H1 (cell line): ENCODE data around the gene PDE4B. TPM values are rescaled to one million over a fixed set of nuclear protein-coding genes. Genes with fewer than 3 reads are reported as not detected.

Experiments
- KDM5A ChIP-seq: fragments of 200-600 bp; IDR thresholded peaks from 2 replicates; pipeline ENCODE4 v1.7.1; 2012; ENCODE audit warnings: mild to moderate bottlenecking, low read length, inconsistent platforms, mixed read lengths
- RBBP5 ChIP-seq: IDR thresholded peaks from 2 replicates; pipeline ENCODE4 v1.7.1; 2012; ENCODE audit warnings: low read depth, mild to moderate bottlenecking, inconsistent platforms, low read length, moderate library complexity, borderline replicate concordance
- polyA plus RNA-seq, 7 experiments: library from polyadenylated mRNA; depleted of rRNA in 3 of 7; stranded (reverse) in 5 of 7; unstranded in 2 of 7; fragments of >200 nt in 5 of 7; fragments of 200-250 nt in 2 of 7; gene quantifications; 1 replicate in 5 of 7; 2 replicates in 1 of 7; 4 replicates in 1 of 7; pipeline versions ENCODE4 v1.2.1 to v1.2.3, GENCODE V29; 2011 to 2013; ENCODE audit warnings: missing spikeins in 2 of 7, mixed read lengths in 2 of 7
- total RNA-seq: library from RNA; stranded (reverse); fragmentation: NEBNext Ultra II Directional; extraction: Animal tissue kit (Norgen Biotek cat#: 25700); gene quantifications from 2 replicates; pipeline ENCODE4 v1.2.1, GENCODE V29; 2021

Gene PDE4B
- total and polyA plus RNA-seq, 2 of the 8 experiments (the other 6 are each of a cell fraction or from before 2014, with no cell fraction given): 5.0 to 15.1 TPM

DNA sequence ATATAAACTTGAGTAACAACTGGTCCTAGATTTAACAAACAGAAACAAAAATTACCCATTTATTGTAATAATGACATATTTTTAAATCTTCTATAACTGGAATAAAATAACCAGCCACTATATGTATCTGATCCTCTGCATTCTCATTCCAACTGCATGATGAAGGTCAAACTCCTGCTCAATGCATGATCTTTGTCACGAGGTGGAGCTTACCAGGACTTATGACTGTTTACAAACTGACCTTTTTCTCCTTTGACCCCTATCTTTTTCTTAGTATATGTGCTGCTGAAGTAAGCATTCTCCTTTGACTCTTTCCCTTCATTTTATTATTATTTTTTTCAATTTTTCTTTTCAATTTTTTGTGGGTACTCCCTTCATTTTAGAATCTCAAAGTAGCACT, 252.2 kb downstream of the PDE4B start (continued):
- TF ChIP-seq RBBP5 (no peak), KDM5A (no peak)
